Activated CD4-positive, alpha-beta T cell treated with anti-CD3 and anti-CD28 coated beads for 4 hours (primary cell): Measurements from ENCODE around the gene KRT83.

Experiments
- DNase-seq, 2 donors: peaks; one replicate each; pipeline ENCODE4 v3.0.0-alpha.2; 2020

The KRT83 gene

DNA sequence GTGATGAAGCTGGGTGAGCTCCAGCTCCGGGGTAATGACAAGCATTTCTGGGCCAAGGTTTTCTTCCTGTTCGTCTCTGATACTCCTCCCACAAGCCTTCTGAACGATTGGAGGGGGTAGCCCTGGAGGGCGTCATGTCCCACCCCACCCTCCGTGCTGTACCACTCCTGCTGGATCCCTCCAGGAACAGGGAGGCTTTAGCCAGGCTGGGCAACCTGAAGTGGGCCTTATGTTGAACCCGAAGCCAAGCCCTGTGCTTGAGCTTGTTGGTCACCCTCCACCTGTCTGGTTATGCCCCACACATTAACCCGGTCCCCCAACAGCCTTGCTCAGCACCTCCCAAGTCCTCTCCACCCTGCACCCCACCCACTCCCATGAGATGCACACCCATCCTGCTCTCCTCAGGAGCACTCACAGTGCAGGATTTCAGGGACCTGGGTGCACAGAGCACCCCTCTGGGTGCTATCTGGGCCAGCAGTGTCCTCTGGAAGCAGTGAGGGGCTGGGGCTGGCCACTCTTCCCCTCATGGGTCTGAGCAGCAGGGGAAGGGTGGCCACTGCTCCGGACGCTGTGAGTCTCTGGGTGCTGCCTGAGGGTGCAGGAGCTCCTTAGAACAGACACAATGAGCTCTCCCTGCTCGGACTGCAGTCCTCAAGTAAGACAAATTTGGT, 6.8 kb upstream of the KRT83 start:
- DNase-seq: no peak

DNA sequence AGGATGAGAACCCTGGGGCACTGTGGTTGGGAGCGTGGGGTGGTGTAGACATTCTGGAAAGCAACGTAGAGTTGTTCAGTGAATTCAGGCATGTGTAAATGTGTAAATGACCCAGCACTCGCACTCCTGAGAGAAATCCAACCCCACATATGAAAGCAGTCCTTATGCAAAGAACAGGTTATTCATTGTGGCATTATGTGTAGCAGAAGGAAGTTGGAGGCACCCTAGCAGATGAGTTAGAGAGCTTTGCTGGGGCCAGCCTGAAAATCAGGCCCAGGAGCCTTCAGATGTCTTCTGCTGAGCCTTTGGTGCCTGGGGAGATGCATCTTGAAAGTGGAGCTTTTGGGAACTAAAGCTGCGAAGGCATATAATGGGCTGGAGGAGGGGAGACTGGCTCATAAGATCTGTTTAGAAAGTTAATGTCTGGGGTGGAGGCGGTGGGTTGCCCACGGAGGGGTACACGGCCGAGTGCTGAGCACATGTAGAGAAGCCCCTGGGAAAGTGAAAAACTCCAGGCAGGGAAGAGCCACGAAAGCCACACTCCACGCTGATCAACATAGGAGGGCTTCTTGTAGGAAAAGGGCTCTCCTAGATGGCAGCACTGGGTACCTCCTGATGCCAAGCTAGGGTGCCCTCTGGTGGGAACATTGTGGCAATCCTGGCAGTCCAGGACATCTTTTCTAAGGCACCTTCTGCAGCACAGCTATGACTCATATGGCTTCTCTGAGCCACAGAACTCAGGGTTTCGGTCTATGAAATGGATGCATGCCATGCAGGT, 6.0 kb upstream of the KRT83 start:
- peak; percentile 82 for DNase-seq

DNA sequence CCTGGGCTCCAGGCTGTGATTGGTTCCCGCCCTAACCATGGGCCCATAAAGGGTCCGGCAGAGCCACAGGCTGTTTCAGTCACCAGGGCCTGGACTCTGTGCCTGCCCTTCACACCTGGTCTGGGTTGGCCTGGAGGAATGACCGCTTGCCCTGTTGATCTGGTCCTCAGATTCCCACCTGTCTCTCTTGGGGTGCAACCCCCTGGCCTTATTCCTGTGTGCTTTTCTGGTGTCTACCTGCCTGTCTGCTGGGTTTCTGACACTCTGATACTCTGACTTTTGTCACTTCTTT, 2.9 kb upstream of the KRT83 start:
- DNase-seq: no peak

DNA sequence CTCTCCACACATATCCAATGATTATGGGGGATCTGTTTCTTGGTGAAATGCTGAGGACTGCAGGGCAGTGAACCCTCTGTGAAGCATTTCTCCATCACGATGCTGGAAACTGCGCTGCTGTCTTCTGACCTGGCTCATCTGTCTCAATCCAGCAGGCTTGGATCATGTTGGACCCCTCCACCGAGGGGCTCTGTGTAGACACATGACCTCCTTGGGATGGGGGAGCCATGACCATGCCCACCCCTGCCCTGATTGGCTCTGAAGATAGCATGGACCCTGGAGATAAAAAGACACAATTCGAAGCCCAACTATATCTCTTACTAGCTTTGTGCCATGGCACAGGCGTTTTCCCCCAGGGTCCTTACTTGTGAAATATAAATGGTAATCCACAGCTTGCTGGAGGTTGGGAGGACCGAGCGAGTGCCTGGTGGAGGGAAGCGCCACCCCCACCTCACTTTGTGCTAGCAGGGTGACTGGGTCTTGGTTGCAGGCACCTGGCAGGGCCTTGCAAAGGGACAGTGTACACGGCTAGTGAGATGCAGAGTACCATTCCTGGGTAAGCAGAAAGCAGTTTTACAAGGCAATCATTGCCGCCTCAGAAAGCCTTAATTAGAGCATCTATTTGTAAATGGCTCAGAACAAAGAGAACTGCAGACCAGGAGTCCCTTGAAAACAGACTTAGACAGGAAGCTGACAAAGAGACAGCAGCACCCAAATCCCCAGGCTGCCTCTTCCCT, 2.4 kb upstream of the KRT83 start:
- DNase-seq: no peak

DNA sequence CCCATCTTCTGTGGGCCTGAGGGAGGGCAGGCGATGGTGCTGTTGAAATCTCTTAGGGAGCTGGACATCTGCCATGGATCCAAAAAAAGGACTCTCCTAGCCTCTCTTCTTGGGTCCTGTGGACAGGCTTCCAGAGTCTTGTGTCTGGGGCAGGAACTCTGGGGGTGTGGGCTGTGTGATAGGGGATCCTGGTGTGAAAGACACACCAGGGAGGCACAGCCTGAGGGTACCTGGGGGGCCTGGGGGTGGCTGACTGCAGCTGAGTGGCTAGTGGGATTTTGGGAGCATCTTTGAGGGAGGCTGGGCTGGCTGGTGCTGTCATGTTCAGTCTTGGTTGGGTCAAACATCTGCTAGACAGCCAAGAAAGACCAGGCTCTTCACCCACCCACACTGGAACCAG, 1.8 kb upstream of the KRT83 start:
- DNase-seq: no peak

DNA sequence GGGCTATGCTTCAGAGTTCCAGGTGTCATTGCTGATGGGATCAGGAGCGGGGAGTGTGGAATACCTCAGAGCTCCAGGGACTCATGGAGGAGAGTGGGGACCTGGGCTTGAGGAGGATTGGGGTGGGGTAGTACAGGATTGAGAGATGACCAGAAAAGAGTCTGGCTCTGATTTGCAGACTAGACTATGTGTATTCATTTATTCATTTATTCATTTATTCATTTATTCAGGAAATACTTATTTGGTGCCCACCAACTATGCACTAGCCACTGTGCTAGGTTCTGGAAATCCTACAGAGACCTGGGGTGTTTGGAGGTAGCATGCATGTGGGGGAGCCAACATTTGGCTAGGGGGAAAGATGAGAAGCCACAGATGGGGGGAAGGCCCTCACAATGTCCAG, 871 bp upstream of the KRT83 start:
- DNase-seq: no peak

DNA sequence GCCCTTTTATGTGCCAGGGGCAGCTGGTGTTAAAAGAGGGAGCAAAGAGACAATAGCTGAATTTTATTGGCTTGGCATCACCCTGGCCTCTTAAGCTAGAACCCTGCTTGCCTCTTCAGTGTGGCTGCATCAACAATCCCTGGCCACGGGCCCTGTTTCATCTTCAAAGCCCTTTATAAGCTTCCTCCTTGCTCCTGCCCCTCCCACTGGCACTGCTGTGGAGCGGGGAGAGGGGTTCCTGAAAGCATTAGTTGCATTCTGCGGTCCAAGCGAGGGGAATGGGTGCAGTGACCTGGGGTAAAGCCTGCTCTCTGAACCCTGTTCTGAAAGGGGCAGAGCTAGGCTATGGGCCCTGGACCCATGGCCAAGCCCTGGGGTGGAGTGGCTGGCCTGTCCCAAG, 220 bp upstream of the KRT83 start:
- no peak for DNase-seq

DNA sequence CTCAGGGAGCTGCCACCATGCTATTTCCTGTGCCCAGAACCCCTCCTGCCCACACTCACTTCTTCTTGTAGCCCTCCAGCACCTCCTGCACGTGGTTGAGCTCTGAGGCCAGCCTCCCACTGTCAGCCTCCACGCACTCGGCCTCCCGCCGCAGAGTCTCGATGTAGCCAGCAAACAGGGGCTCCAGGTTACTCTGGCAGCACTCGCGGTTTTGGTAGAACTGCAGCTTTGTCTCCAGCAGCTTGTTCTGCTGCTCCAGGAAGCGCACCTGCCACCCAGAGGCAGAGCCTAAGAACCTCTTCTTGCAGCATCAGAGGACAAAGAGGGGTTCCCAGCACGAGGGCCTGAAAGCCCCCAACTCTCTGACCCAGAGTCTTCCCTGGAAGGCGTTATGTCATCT, 2.1 kb downstream of the KRT83 start:
- DNase-seq: no peak

DNA sequence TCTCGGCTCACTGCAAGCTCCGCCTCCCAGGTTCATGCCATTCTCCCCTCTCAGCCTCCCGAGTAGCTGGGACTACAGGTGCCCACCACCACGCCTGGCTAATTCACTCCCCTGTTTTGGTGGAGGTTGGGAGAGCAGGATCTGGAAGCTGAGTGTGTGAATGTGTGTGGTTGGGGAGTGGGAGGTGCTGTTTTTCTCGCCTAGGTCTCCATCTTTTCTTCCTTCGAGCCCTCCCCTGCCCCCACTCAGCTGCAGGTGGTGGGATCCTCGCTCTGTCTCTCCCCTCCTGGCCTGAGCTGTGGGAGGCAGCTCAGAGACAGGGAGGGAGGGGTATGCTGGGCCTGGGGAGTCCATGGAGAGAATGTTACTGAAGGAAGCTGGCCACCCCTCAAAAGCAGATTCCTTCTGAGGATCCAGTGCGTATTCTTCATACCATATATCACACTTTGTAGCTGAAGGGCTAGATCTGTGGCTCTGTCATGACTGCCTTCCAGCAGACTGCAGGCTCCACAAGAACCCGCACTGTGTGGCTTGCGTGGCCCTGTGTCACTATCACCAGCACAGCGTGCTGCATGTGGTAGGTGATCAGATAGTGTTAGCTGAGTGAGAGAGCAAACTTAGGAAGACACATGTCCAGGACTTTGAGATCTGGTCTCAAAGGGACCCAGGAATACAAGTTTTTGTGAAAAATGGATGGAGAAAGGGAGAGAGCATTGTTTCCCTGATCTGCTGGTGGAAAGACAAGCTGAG, 2.8 kb downstream of the KRT83 start:
- no peak for DNase-seq

DNA sequence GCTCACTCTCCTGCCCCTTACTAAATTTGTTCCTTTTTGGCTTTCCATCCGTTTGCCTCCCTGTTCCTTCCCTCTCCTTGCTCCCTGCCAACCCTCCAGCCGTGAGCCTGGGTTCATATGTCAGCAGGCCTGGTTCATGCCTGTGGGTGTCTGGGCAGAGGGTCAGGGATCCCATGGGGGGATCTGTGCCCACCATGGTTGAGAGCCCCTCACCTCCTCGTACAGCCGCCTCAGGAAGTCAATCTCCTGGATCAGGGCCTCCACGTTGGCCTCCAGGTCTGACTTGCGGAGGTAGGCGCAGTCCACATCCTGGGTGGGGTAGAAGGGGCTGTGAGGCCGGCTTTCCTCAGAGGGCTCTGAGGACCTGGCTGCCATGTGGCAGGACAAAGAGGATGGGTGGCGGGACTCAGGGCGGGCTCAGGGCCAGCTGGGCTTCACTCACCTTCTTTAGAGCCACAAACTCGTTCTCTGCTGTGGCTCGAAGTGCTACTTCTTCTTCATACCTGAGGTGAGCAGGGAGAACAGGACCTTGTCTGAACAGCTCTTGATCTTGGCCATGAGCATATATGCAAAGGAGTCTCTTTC, 3.6 kb downstream of the KRT83 start:
- DNase-seq: no peak

DNA sequence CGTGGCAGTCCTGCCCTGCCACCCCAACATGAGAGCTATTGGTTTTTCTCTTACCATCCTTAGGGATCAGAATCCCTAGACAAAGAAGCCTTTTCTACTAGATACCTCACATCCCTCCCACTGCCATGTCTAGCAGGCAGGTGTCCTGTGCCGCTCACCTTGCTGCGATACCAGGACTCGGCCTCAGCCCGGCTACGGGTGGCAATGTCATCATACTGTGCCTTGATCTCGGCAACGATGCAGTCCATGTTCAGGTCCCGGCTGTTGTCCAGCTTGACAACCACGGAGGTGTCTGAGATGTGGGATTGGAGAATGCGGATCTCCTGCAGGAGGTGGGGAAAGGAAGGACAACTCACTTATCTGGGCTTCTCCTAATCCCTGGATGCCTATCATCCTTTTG, 4.5 kb downstream of the KRT83 start:
- no peak for DNase-seq

DNA sequence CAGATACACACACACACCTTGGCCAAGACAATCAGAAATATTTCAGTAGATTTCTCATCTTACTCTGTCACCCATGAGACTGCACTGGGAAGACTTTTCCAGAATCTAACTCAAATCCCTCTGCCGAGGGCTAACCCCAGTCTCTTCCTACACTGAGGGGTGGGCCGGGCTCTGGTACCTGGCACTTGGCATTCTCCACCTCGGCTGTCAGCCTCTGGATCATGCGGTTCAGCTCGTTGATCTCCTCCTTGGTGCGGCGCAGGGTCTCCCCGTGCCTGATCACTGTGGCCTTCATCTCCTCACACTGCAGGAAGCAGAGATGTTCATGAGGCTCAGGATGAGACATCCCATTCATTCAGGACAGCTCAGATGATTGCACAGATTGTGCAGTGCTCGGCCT, 4.9 kb downstream of the KRT83 start:
- no peak for DNase-seq

DNA sequence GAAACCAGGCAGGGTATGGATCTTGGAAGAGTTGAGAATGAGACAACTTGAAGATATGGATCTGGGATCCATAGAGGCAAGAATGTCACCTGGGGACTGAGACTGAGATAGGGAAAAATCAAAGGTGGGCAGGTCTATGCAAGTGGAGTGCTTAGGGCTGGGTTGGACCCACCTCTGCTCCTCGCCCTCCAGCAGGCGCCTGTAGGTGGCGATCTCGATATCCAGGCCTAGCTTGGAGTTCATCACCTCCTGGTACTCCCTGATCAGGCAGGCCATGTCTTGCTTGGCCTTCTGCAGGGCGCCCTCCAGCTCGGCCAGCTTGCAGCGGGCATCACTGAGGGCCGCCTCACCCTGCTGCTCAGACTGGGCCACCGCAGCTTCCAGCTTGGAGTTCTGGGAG, 5.5 kb downstream of the KRT83 start:
- peak in 1 of 2 donors; percentile 11 for DNase-seq

DNA sequence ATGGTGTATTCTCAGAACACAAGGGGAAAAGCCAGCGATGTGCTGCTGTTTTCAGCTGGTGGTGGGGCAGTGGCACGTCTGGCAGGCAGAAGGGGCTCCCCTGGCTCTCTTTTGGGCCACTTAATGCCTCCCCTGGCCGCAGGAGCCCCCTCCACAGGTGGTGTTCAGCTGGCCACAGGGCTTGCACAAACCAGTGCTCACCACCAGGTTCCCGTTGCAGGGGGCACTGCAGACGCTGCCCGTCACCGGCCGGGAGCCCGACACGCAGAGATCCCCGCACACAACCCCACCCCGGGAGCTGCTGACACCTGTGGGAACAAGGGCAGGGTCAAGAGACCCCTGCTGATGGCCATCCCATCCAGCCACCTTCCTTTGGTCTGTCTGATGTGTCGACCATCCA, 6.7 kb downstream of the KRT83 start:
- no peak for DNase-seq

DNA sequence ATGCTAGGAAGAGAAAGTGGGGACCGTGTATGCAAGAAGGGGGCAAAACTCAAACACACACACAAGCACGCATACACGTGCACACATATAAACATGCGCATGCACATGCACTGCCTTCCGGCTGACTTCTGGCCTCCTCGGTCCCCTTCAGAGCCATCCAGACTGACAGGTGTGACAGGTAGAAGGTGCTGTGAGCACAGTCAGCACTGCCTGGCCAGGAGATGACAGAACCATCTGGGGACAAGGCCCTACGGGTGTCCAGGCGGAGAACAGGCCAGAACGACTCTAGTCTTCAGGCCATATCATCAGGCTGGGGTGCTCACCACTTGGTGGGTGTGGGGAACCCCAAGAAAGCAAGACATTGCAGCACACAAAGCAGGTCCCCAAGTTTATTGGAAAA, 7.3 kb downstream of the KRT83 start:
- DNase-seq: no peak

DNA sequence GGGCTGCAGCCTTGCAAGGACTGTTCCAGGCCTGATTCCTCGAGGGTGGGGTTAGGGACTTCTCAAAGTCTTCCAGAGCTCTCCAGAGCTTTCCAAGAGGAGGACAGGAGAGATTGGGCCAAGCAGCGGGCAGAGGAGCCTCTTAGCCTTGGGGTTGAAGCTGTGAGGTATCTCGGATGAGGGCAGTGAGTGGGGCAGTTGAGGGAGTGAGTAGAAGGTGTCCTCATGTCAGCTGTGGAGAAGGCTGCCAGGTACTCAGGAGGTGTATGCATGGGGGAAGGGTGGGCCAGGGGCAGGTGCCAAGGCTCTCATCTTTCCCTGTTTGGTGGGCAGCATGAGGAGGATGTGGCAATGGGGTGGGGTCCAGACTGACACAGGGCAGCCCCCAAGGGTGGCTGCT, 7.7 kb downstream of the KRT83 start:
- DNase-seq: no peak

DNA sequence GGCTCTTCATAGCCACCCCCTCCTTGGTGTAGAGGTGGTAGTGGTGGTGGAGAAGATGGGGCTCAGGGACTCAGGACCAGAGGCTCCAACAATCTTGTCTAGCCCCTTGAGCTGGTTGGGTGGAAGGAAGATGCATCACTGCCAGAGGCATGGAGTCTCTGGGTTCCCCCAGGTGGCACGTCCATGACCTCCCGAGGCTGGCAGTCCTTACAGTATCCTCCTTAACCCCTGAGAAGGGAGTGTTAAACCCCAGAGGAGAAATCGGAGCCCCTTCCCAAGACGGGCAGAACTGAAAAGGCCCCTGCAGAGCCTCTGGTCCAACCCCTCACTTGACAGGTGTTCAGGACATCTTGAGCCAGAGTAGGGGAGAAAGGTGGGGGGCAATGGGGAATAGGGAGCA, 9.1 kb downstream of the KRT83 start:
- DNase-seq: no peak

DNA sequence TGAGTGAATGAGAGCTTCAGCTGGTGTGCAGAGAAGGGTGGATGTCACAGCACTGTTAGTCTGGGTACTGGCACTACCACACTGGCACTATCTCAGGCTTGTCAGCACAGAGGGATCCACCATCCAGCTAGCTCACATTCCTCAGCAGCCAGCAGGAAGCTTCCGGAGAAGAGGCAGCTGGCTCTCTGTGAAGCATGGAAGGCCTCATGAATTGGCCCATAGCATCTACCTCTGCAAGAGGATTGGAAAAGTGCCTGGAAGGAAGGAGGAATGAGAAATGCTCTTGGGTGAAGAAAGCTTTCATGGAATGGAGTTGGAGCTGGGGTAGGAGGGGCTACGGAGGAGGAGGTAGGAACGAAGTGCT, 9.9 kb downstream of the KRT83 start:
- DNase-seq: no peak

DNA sequence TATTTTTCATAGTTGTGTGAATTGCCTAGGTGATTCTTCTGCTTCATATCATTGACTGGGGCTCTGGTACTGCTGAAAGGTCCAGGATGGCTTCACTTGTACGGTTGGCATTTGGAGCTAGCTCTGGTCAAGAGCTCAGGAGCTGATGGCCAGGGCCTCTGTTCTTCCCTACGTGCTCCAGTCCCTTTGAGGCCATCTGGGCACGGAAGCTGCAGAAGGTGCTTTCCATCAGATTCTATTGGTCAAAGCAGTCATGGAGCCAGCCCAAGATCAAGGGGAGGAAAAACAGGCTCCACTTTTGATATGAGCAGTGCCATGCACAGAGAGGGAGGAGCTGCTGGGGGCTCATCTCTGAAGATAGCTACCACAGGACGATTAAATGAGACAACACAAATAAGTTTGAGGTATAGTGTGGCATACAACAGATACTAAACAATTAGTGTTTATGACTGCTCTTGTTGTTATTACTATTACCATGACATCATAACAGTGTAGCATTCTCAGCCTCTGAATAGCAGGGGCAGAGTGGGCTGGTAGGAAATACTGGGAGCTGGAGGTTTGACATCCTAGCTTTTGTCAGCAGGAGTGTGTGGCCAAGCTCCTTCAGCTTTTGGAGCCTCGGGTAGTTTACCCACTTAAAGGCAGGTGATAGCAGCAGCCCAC, 10.4 kb downstream of the KRT83 start:
- DNase-seq: no peak

DNA sequence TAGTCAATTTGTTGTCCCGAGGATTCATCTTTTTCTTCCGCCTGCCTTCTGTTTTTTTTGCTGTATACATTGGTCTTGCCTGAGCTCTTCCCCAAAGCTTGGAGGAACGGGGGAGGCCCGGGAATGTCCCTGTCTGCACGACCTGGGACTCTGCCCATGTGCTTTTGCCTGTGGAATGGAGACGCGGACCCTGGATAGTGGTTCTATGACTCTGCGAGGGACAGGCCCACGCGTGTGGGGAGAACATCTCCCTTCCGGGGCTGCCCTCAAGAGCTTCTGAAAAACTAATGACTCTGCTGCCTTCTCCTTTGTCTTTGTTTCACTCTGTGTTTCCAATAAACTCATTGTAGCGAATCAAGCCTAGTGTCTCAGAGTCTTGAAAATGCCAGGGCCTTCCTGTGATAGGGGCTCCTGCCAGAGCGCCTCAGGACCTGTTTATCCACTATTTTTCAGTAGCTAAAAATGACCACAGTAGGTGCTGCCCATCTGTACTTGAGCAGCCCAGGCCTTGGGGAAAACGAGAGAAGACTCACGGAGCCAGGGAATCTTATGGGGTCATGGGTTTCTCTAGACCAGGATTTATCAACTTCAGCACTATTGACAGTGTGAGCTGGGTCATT, 12.3 kb downstream of the KRT83 start:
- DNase-seq: no peak

DNA sequence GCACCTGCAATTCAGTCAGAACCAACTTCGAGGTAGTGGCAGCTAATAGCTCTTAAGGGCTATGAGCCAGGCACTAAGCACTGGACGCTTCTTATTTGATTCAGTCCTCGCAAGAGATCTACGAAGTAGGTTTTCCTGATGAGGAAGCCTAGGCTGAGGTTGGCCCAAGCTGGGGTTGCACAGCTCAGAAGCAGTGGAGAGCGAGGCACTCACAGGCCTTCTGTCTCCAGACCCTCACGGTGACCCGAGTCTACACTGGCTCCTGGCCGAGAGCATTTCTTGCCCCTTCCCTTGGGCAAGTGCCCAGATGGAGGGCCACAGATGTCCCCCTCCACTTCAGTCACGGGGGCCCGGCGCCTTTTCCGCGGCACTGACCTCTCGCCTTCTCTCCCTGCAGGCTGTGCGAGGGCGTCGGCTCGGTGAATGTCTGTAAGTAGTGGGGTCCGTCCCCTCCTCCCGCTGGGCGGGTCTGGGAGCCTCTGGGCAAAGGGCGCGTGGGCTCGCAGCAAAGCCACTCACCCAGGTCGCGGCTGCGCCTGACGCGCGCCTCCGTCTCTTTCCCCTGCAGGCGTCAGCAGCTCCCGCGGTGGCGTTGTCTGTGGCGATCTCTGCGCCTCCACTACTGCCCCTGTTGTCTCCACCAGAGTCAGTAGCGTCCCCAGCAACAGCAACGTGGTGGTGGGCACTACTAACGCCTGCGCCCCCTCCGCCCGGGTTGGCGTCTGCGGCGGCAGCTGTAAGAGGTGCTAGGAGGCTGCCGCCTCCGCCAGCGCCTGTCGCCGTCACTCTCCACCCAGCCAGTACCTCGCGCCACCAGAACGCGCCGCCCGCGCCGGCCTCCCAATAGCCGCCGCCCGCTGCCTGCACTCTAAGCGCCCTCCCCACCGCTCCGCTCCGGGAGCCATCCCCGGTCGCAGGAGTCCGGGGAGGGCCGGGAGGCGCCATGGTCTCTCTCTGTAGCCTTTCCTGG, 13.1 kb downstream of the KRT83 start:
- no peak for DNase-seq
